Stimulated activated CD4-positive, alpha-beta T cell treated with anti-CD3 and anti-CD28 coated beads, TNF-alpha, amount 100 ng/mL, for 4 hours (primary cell): ENCODE data around the gene CCDC34.

Source experiments
- DNase-seq, 3 experiments: peaks; one replicate each; pipeline ENCODE4 v3.0.0-alpha.2; 2020; ENCODE audit warnings: low read depth in 3 of 3

Gene CCDC34

GRCh38 chr11:27392278-27393114, 29.5 kb upstream of the CCDC34 start:
- no peak for DNase-seq

- DNase-seq: no peak
Observed at GRCh38 chr11:27391331-27392015, 28.5 kb upstream of the CCDC34 start.

- no peak for DNase-seq
Observed at GRCh38 chr11:27390318-27391295, 27.6 kb upstream of the CCDC34 start.

GRCh38 chr11:27388869-27389268, 25.9 kb upstream of the CCDC34 start:
- DNase-seq: no peak

- no peak for DNase-seq
Observed at GRCh38 chr11:27388001-27388400, 25.0 kb upstream of the CCDC34 start.

- DNase-seq: no peak
Observed at GRCh38 chr11:27387362-27387761, 24.3 kb upstream of the CCDC34 start.

- DNase-seq: no peak
Observed at GRCh38 chr11:27386181-27386845, 23.3 kb upstream of the CCDC34 start.

GRCh38 chr11:27385245-27385644, 22.2 kb upstream of the CCDC34 start:
- DNase-seq: no peak

- no peak for DNase-seq
Observed at GRCh38 chr11:27384227-27384626, 21.2 kb upstream of the CCDC34 start.

- no peak for DNase-seq
Observed at GRCh38 chr11:27383645-27384044, 20.6 kb upstream of the CCDC34 start.

- DNase-seq: no peak
Observed at GRCh38 chr11:27381238-27381666, 18.2 kb upstream of the CCDC34 start.

- DNase-seq: no peak
Observed at GRCh38 chr11:27380771-27381170, 17.8 kb upstream of the CCDC34 start.

- DNase-seq: no peak
Observed at GRCh38 chr11:27379449-27379848, 16.4 kb upstream of the CCDC34 start.

- DNase-seq: no peak
Observed at GRCh38 chr11:27375370-27375769, 12.4 kb upstream of the CCDC34 start.

GRCh38 chr11:27373856-27374602, 11.0 kb upstream of the CCDC34 start:
- DNase-seq: no peak

- no peak for DNase-seq
Observed at GRCh38 chr11:27373392-27373791, 10.4 kb upstream of the CCDC34 start.

GRCh38 chr11:27372164-27372563, 9.1 kb upstream of the CCDC34 start:
- DNase-seq: no peak

GRCh38 chr11:27371489-27371888, 8.5 kb upstream of the CCDC34 start:
- no peak for DNase-seq

GRCh38 chr11:27370374-27370773, 7.4 kb upstream of the CCDC34 start:
- DNase-seq: no peak

GRCh38 chr11:27367881-27368280, 4.9 kb upstream of the CCDC34 start:
- DNase-seq: no peak
